H9 (cell line): ENCODE measurements around the gene RAB11FIP4. TPM values are rescaled to one million over a fixed set of nuclear protein-coding genes. Genes with fewer than 3 reads are reported as not detected.
A peak's percentile ranks its signal among the peaks of the same experiment; 100 is the strongest.

ENCODE experiments used
- DNase-seq: peaks from one replicate; pipeline ENCODE4 v3.0.0-alpha.2; 2017
- H2AFZ ChIP-seq: one replicate; pipeline ENCODE4 v1.6.1; 2013; ENCODE audit warnings: mild to moderate bottlenecking, low read length, control low read depth, moderate library complexity
- H2AK5ac ChIP-seq: 2 replicates; pipeline ENCODE4 v1.6.1; 2013; ENCODE audit warnings: low read length, control low read depth, mixed read lengths; ENCODE audit not compliant: insufficient read length
- H2BK120ac ChIP-seq: one replicate; pipeline ENCODE4 v1.6.1; 2013; ENCODE audit warnings: low read depth, mild to moderate bottlenecking, low read length, control low read depth, inconsistent platforms; ENCODE audit not compliant: poor library complexity, severe bottlenecking
- H2BK12ac ChIP-seq: 2 replicates; pipeline ENCODE4 v1.6.1; 2013; ENCODE audit warnings: low read length, control low read depth, mixed read lengths, low read depth; ENCODE audit not compliant: insufficient read length
- H2BK15ac ChIP-seq: 2 replicates; pipeline ENCODE4 v1.6.1; 2013; ENCODE audit warnings: low read depth, low read length, control low read depth
- H2BK20ac ChIP-seq: one replicate; pipeline ENCODE4 v1.6.1; 2013; ENCODE audit warnings: low read depth, mild to moderate bottlenecking, low read length, control low read depth, inconsistent platforms; ENCODE audit not compliant: poor library complexity, severe bottlenecking
- H2BK5ac ChIP-seq: 2 replicates; pipeline ENCODE4 v1.6.1; 2013; ENCODE audit warnings: low read length, control low read depth, mixed read lengths; ENCODE audit not compliant: insufficient read length
- H3K14ac ChIP-seq: 2 replicates; pipeline ENCODE4 v1.6.1; 2013; ENCODE audit warnings: low read length, control low read depth; ENCODE audit not compliant: insufficient read depth
- H3K18ac ChIP-seq: 2 replicates; pipeline ENCODE4 v1.6.1; 2013; ENCODE audit warnings: low read depth, mild to moderate bottlenecking, mixed read lengths, low read length, control low read depth; ENCODE audit not compliant: insufficient read length
- H3K23ac ChIP-seq: 2 replicates; pipeline ENCODE4 v1.6.1; 2013; ENCODE audit warnings: low read length, control low read depth, mixed read lengths, low read depth; ENCODE audit not compliant: insufficient read length
- H3K23me2 ChIP-seq: 2 replicates; pipeline ENCODE4 v1.6.1; 2013; ENCODE audit warnings: low read depth, mild to moderate bottlenecking, mixed read lengths, low read length, control low read depth; ENCODE audit not compliant: insufficient read length, poor library complexity, severe bottlenecking
- H3K27ac ChIP-seq: 2 replicates; pipeline ENCODE4 v1.5.1; 2013; ENCODE audit warnings: low read length, control low read depth, mixed read lengths, low read depth; ENCODE audit not compliant: insufficient read length
- H3K27me3 ChIP-seq: 2 replicates; pipeline ENCODE4 v1.6.1; 2013; ENCODE audit warnings: low read length, control low read depth, inconsistent platforms; ENCODE audit not compliant: insufficient read depth
- H3K4ac ChIP-seq: 2 replicates; pipeline ENCODE4 v1.6.1; 2013; ENCODE audit warnings: low read depth, mild to moderate bottlenecking, control low read depth, inconsistent platforms, low read length, moderate library complexity
- H3K4me1 ChIP-seq: 2 replicates; pipeline ENCODE4 v1.6.1; 2013; ENCODE audit warnings: low read length, control low read depth, inconsistent platforms; ENCODE audit not compliant: insufficient read depth
- H3K4me2 ChIP-seq: 2 replicates; pipeline ENCODE4 v1.6.1; 2013; ENCODE audit warnings: low read length, control low read depth, mixed read lengths; ENCODE audit not compliant: insufficient read length, insufficient read depth
- H3K56ac ChIP-seq: 2 replicates; pipeline ENCODE4 v1.6.1; 2013; ENCODE audit warnings: low read depth, mild to moderate bottlenecking, mixed read lengths, low read length, control low read depth; ENCODE audit not compliant: insufficient read length
- H3K79me1 ChIP-seq: 2 replicates; pipeline ENCODE4 v1.6.1; 2013; ENCODE audit warnings: low read depth, mild to moderate bottlenecking, moderate library complexity, low read length, control low read depth, inconsistent platforms; ENCODE audit not compliant: insufficient read depth, poor library complexity, severe bottlenecking
- H3K79me2 ChIP-seq: 2 replicates; pipeline ENCODE4 v1.6.1; 2013; ENCODE audit warnings: low read length, control low read depth, inconsistent platforms; ENCODE audit not compliant: insufficient read depth
- H3K9ac ChIP-seq: 2 replicates; pipeline ENCODE4 v1.6.1; 2013; ENCODE audit warnings: low read length, control low read depth, mixed read lengths; ENCODE audit not compliant: insufficient read length; ENCODE audit errors: extremely low read depth
- H3K9me3 ChIP-seq: one replicate; pipeline ENCODE4 v1.6.1; 2013; ENCODE audit warnings: low read depth, low read length, inconsistent platforms; ENCODE audit not compliant: control insufficient read depth
- H3T11ph ChIP-seq: one replicate; pipeline ENCODE4 v1.6.1; 2013; ENCODE audit warnings: mild to moderate bottlenecking, low read length, control low read depth, inconsistent platforms
- H4K20me1 ChIP-seq: one replicate; pipeline ENCODE4 v1.6.1; 2013; ENCODE audit not compliant: control insufficient read depth, insufficient read length, insufficient read depth
- H4K5ac ChIP-seq: 2 replicates; pipeline ENCODE4 v1.6.1; 2013; ENCODE audit warnings: low read depth, mild to moderate bottlenecking, mixed read lengths, low read length, control low read depth; ENCODE audit not compliant: insufficient read length
- H4K8ac ChIP-seq: replicated peaks from 2 replicates; pipeline ENCODE4 v1.6.1; 2013; ENCODE audit warnings: low read length, control low read depth, mixed read lengths, low read depth; ENCODE audit not compliant: insufficient read length
- H4K91ac ChIP-seq: 2 replicates; pipeline ENCODE4 v1.6.1; 2013; ENCODE audit warnings: low read depth, mild to moderate bottlenecking, moderate library complexity, mixed read lengths, low read length, control low read depth; ENCODE audit not compliant: insufficient read length
- H3K27ac Mint-ChIP-seq, 3 experiments: 2 replicates in 2 of 3; 3 replicates in 1 of 3; pipeline ENCODE4 v1.8.0; 2020 to 2021; ENCODE audit warnings: mixed read lengths in 3 of 3, mild to moderate bottlenecking in 1 of 3, moderate library complexity in 1 of 3
- H3K27me3 Mint-ChIP-seq: 2 replicates; pipeline ENCODE4 v1.8.0; 2021; ENCODE audit warnings: low read depth, mild to moderate bottlenecking, moderate library complexity, mixed read lengths
- H3K36me3 Mint-ChIP-seq, 3 experiments: 2 replicates in 2 of 3; 3 replicates in 1 of 3; pipeline ENCODE4 v1.8.0; 2020 to 2021; ENCODE audit warnings: low read depth in 3 of 3, mixed read lengths in 3 of 3; ENCODE audit not compliant: insufficient read depth in 1 of 3
- H3K4me1 Mint-ChIP-seq, 2 experiments: 2 replicates each; pipeline ENCODE4 v1.8.0; 2020; ENCODE audit warnings: mixed read lengths in 2 of 2
- H3K4me3 Mint-ChIP-seq, 2 experiments: 2 replicates in 1 of 2; 3 replicates in 1 of 2; pipeline ENCODE4 v1.8.0; 2020 to 2021; ENCODE audit warnings: mild to moderate bottlenecking in 2 of 2, mixed read lengths in 2 of 2, moderate library complexity in 1 of 2
- H3K9me3 Mint-ChIP-seq, 2 experiments: 2 replicates in 1 of 2; 3 replicates in 1 of 2; pipeline ENCODE4 v1.8.0; 2020; ENCODE audit warnings: mild to moderate bottlenecking in 2 of 2, mixed read lengths in 2 of 2, moderate library complexity in 1 of 2
- CTCF ChIP-seq: fragments of 200-600 bp; sonication (generic); conservative IDR thresholded peaks from 3 replicates; pipeline ENCODE4 v1.8.0; 2021; ENCODE audit warnings: antibody characterized with exemption, mild to moderate bottlenecking
- WGBS: extraction: QIAGEN DNeasy Blood & Tissue Kit; methylation state at CpG from one replicate; pipeline ENCODE4 v1.1.7; 2013; ENCODE audit warnings: missing lambda C conversion rate, low lambda C conversion rate, mixed read lengths; ENCODE audit not compliant: insufficient read length; ENCODE audit errors: extremely low coverage; 5-methylcytosine and 5-hydroxymethylcytosine counted together
- total RNA-seq: library from RNA; stranded (reverse); gene quantifications from 2 replicates; pipeline ENCODE4 v1.2.1, GENCODE V29; 2021

The RAB11FIP4 gene
- total RNA-seq, 1 experiment from 2014 or later: 25.7 TPM

DNA sequence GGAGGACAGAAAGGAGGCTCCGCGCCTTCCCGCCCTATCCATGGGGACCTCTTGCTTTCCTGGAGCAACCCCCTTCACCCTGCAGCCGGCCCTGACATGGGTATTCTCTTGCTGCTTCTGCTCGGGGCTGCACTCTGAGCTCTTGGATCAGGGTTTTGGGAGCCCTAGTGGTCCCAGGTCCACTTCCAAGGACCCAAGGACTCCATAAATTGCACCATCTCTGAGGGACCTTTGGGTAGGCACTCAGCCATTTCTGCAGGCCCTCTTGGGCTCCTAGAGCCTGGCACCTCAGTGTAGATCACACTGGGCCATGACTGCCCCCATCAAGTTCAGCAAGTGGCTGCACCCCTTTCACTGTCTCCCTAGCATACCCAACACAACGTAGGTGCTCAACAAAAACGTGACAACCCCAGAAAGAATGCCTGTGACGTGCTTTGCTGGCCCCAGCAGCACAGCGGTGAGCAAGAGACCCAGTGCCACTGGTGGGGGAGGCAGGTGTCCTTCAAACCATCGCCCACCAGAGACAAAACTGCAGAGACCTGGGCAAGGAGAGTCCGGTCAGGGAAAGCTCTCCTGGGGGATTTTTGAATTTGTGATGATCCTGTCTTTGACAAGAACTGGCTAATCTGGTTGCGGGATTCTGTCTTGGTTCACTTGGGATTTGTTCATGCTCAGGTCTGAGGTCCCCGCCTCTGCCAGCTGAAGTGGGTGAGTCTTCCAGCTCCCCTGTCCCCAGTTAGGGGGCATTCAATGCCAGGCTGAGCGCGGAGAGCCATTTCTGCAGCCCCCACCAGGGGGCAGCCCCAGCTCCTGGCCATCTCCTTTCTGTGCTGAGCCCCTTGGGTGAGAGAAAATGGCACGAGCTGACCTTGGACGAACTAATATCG is 2.5 kb upstream of the RAB11FIP4 start:
- H4K5ac ChIP-seq: no peak overlapping the region
- no CpG with 5 or more reads among the region's 18 CpGs for WGBS
- no peak overlapping the region for H2AFZ ChIP-seq
- Mint-ChIP-seq H3K36me3 (peaks cover 0 to 1% (median 0%) of the 10 kb centered on the region in 3 experiments; a peak in 2 of 7 replicates), H3K4me1 (peaks cover 18% of the 10 kb centered on the region in 2 experiments), H3K4me3 (peak overlapping the region in 1 of 2 experiments; percentile 30; a peak in 2 of 5 replicates), H3K9me3 (no peaks in the 10 kb centered on the region), H3K27ac (no peak overlapping the region), H3K27me3 (peaks cover 47% of the 10 kb centered on the region)
- no peak overlapping the region for H3K4ac ChIP-seq
- peaks cover 3% of the 10 kb centered on the region for H4K20me1 ChIP-seq
- H2BK15ac ChIP-seq: no peak overlapping the region
- no peak overlapping the region for H4K8ac ChIP-seq
- no peak overlapping the region for H2BK20ac ChIP-seq
- H2BK120ac ChIP-seq: no peak overlapping the region
- H3K18ac ChIP-seq: no peak overlapping the region
- H3K23me2 ChIP-seq: peaks cover 13% of the 10 kb centered on the region
- peak; percentile 90 for TF ChIP-seq CTCF
- peak; percentile 83 for DNase-seq
- H3T11ph ChIP-seq: no peak overlapping the region
- H2BK5ac ChIP-seq: no peak overlapping the region
- H3K4me1 ChIP-seq: peaks cover 3% of the 10 kb centered on the region; the same call in 1 of the 2 replicates
- no peak overlapping the region for H2AK5ac ChIP-seq
- H4K91ac ChIP-seq: no peak overlapping the region
- H3K79me1 ChIP-seq: no peaks in the 10 kb centered on the region
- no peaks in the 10 kb centered on the region for H3K9me3 ChIP-seq
- no peak overlapping the region for H3K56ac ChIP-seq
- no peak overlapping the region for H3K27ac ChIP-seq
- no peaks in the 10 kb centered on the region for H3K79me2 ChIP-seq
- H3K23ac ChIP-seq: no peak overlapping the region
- H3K4me2 ChIP-seq: peak overlapping the region; percentile 24
- H3K27me3 ChIP-seq: no peaks in the 10 kb centered on the region; the same call in 1 of the 2 replicates
- no peak overlapping the region for H3K9ac ChIP-seq
- H3K14ac ChIP-seq: no peak overlapping the region
- no peak overlapping the region for H2BK12ac ChIP-seq
